Loucy (cell line): Measurements from ENCODE around the gene KRTAP10-11.
"Not testable (repeated sequence)": the region's sequence is repeated elsewhere in the genome, so short reads cannot be mapped to it uniquely, and the experiment has no call there.

ENCODE experiments used
- EZH2phosphoT487 ChIP-seq: fragments of 200-600 bp; IDR thresholded peaks from 2 replicates; pipeline ENCODE4 v1.6.1; 2018; ENCODE audit warnings: antibody characterized with exemption, mild to moderate bottlenecking, moderate library complexity, borderline replicate concordance
- TF ChIP-seq, protein P1 (sequence below): fragments of 200-600 bp; sonication (generic); conservative IDR thresholded peaks from 2 replicates; pipeline ENCODE4 v1.5.1; 2014; ENCODE audit warnings: mild to moderate bottlenecking, antibody characterized with exemption, low read length

- TF ChIP-seq, protein P1, sequence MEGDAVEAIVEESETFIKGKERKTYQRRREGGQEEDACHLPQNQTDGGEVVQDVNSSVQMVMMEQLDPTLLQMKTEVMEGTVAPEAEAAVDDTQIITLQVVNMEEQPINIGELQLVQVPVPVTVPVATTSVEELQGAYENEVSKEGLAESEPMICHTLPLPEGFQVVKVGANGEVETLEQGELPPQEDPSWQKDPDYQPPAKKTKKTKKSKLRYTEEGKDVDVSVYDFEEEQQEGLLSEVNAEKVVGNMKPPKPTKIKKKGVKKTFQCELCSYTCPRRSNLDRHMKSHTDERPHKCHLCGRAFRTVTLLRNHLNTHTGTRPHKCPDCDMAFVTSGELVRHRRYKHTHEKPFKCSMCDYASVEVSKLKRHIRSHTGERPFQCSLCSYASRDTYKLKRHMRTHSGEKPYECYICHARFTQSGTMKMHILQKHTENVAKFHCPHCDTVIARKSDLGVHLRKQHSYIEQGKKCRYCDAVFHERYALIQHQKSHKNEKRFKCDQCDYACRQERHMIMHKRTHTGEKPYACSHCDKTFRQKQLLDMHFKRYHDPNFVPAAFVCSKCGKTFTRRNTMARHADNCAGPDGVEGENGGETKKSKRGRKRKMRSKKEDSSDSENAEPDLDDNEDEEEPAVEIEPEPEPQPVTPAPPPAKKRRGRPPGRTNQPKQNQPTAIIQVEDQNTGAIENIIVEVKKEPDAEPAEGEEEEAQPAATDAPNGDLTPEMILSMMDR: not testable (repeated sequence)
- not testable (repeated sequence) for TF ChIP-seq EZH2phosphoT487
Measured at GRCh38 chr21:44637851-44638348, 8.3 kb upstream of the KRTAP10-11 start.
